GM10266 (cell line): Measurements from ENCODE around the gene KIF17.

Experiments
- DNase-seq: peaks from one replicate; pipeline ENCODE4 v3.0.0; 2012; ENCODE audit errors: extremely low spot score
- CTCF ChIP-seq: IDR thresholded peaks from 2 replicates; pipeline ENCODE4 v1.5.1; 2012; ENCODE audit warnings: mild to moderate bottlenecking, low read depth; ENCODE audit not compliant: control insufficient read depth, insufficient read depth; ENCODE audit errors: missing control alignments

KIF17 gene

GRCh38 chr1:20696397-20697333 is 21.1 kb downstream of the KIF17 start:
- TF ChIP-seq CTCF: peak; percentile 91
- peak; percentile 87 for DNase-seq

- DNase-seq: no peak
- TF ChIP-seq CTCF: no peak
These were observed 22.3 kb downstream of the KIF17 start for GRCh38 chr1:20695515-20695914.

GRCh38 chr1:20693623-20694022 is 24.2 kb downstream of the KIF17 start:
- TF ChIP-seq CTCF: no peak
- no peak for DNase-seq

- no peak for DNase-seq
- no peak for TF ChIP-seq CTCF
These were observed 25.9 kb downstream of the KIF17 start for GRCh38 chr1:20691872-20692271.

GRCh38 chr1:20689645-20690056 is 28.2 kb downstream of the KIF17 start:
- no peak for DNase-seq
- TF ChIP-seq CTCF: no peak

GRCh38 chr1:20686883-20687725 is 30.7 kb downstream of the KIF17 start:
- no peak for DNase-seq
- TF ChIP-seq CTCF: no peak

- TF ChIP-seq CTCF: no peak
- no peak for DNase-seq
These were observed 32.1 kb downstream of the KIF17 start for GRCh38 chr1:20685741-20686140.
